ENCODE data around the gene UVRAG. TPM values are rescaled to one million over a fixed set of nuclear protein-coding genes. Genes with fewer than 3 reads are reported as not detected.

Gene UVRAG
- total and polyA plus RNA-seq, 8 donors = 4.7 to 55.5 (median 20.5) TPM

DNA sequence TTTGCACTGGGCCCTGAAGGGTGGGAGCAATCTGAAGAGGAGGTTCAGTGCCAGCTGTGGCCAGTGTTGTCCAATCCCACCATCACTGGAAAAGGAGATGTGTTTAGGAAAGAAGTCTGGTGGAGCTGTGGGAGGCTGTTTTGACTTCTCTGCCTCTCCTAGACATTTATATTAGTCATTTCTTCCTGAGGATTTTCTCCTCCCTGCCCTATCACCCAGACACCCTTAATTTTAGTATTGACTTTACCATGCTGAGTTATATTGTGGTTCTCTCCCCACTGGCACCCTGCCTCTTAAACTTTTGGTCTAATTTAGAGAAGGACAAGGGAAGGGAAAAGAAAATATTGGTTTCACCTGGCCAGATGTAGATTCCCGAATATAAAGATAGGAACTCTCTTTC, 232.2 kb downstream of the UVRAG start:
- WGBS, 5 donors = 68 to 93% (median 89%) methylated on average over 1 of the region's 1 CpG
- intact Hi-C loops (cut with DNase I; ENCODE audit: low total_unique reads) = no loop called here
- H3K27ac ChIP-seq = no peak overlapping the region
- TF ChIP-seq EP300 (IDR thresholded peaks at IDR 0.05) (no peak), CTCF (IDR thresholded peaks at IDR 0.05) (no peak), POLR2AphosphoS5 (IDR thresholded peaks at IDR 0.05) (no peak), POLR2A (IDR thresholded peaks at IDR 0.05) (no peak)
- no peak for DNase-seq
- H3K4me1 ChIP-seq = peaks cover 0 to 12% (median 10%) of the 10 kb centered on the region in 4 donors
- H3K27me3 ChIP-seq = no peaks in the 10 kb centered on the region
- no peaks in the 10 kb centered on the region for H3K9me3 ChIP-seq
- H3K36me3 ChIP-seq = peaks cover 0 to 6% (median 0%) of the 10 kb centered on the region in 4 donors
- H3K4me3 ChIP-seq = no peak overlapping the region

- DNase-seq = no peak
- Histone ChIP-seq H3K36me3 (peaks cover 0 to 6% (median 0%) of the 10 kb centered on the region in 4 donors), H3K4me1 (peaks cover 0 to 12% (median 10%) of the 10 kb centered on the region in 4 donors), H3K27me3 (no peaks in the 10 kb centered on the region), H3K4me3 (no peak overlapping the region), H3K27ac (no peak overlapping the region), H3K9me3 (no peaks in the 10 kb centered on the region)
- TF ChIP-seq POLR2A (IDR thresholded peaks at IDR 0.05) (no peak), POLR2AphosphoS5 (IDR thresholded peaks at IDR 0.05) (no peak), CTCF (IDR thresholded peaks at IDR 0.05) (no peak), EP300 (IDR thresholded peaks at IDR 0.05) (no peak)
- intact Hi-C loops (cut with DNase I; ENCODE audit: low total_unique reads) = no loop called here
Measured at GRCh38 chr11:76047766-76048165, 232.8 kb downstream of the UVRAG start.

DNA sequence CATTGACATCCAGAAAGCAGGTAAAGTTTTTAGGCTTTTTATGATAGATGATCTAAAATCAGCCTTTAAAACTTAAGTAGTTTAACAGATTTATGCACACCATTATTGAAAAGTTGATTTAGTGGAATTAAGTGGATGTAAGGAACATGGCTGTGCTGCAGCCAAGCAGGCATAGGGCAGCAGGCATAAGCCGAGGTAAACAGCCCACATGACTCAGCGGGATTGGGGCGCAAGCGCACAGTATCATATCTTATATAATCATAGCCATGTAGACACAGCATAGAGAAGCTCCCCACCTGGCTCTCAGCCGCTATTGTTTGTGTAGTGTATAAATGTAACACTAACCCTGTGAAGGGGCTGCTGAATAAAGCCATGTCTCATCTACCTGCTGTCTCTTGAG, 233.8 kb downstream of the UVRAG start:
- DNase-seq = no peak
- peaks cover 0 to 6% (median 0%) of the 10 kb centered on the region in 4 donors for H3K36me3 ChIP-seq
- no peaks in the 10 kb centered on the region for H3K27me3 ChIP-seq
- H3K9me3 ChIP-seq = no peaks in the 10 kb centered on the region
- TF ChIP-seq EP300 (IDR thresholded peaks at IDR 0.05) (no peak), POLR2AphosphoS5 (IDR thresholded peaks at IDR 0.05) (no peak), CTCF (IDR thresholded peaks at IDR 0.05) (no peak), POLR2A (IDR thresholded peaks at IDR 0.05) (no peak)
- H3K4me3 ChIP-seq = no peak overlapping the region
- WGBS, 5 donors = 95 to 99% (median 98%) methylated on average over 5 of the region's 5 CpGs
- intact Hi-C loops (cut with DNase I; ENCODE audit: low total_unique reads) = no loop called here
- peaks cover 0 to 12% (median 10%) of the 10 kb centered on the region in 4 donors for H3K4me1 ChIP-seq
- H3K27ac ChIP-seq = no peak overlapping the region

DNA sequence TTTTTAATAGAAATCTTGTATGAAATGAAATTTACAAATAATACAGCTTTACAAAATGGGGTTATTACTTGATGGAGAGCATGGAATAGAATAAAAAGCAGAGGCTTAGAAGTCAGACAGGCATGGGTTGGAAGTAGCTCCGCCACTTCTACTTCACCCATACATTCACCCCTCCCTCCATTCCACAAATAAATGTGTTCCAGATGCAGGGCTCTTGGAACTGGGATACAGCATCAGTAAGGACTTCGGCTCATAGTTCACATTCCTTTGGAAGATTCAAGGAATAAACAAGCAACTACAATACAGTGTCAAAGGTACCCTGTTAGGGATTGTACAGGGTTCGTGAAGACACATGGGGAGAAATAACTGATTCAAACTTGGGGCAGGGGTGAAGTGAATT, 234.5 kb downstream of the UVRAG start:
- TF ChIP-seq EP300 (IDR thresholded peaks at IDR 0.05) (no peak), POLR2A (IDR thresholded peaks at IDR 0.05) (no peak), POLR2AphosphoS5 (IDR thresholded peaks at IDR 0.05) (no peak), CTCF (IDR thresholded peaks at IDR 0.05) (no peak)
- Histone ChIP-seq H3K4me1 (peaks cover 0 to 7% (median 4%) of the 10 kb centered on the region in 4 donors), H3K27me3 (no peaks in the 10 kb centered on the region), H3K9me3 (no peaks in the 10 kb centered on the region), H3K36me3 (peaks cover 0 to 6% (median 0%) of the 10 kb centered on the region in 4 donors), H3K4me3 (no peak overlapping the region), H3K27ac (no peak overlapping the region)
- WGBS, 5 donors = 87 to 98% (median 93%) methylated on average over 3 of the region's 3 CpGs
- DNase-seq = no peak
- intact Hi-C loops (cut with DNase I; ENCODE audit: low total_unique reads) = no loop called here

Measured in stomach (tissue), 9 donors.